HCT116 (cell line): ENCODE results near the gene ITIH4. TPM values are rescaled to one million over a fixed set of nuclear protein-coding genes. Genes with fewer than 3 reads are reported as not detected.

Source experiments
- ATAC-seq: fragments of 200-7000 bp; cut with Tn5 transposase; 2 replicates; pipeline ENCODE4 v1.9.1; 2020; ENCODE audit warnings: mild to moderate bottlenecking, moderate library complexity
- BruUV-seq: library from RNA; stranded (reverse); fragments of 400-500 nt; replicated peaks from 2 replicates; lab custom pipeline; 2021; lab: Mats Ljungman, UMichigan
- CTCF ChIA-PET: fragments of 300-600 bp; sonication (Branson Sonifier 250); formaldehyde crosslinking; loops from one replicate; lab custom pipeline; 2021; ENCODE audit warnings: antibody characterized with exemption; lab: Charles Lee
- POLR2A ChIA-PET: fragments of 300-600, 350-600 bp; sonication (Branson Sonifier 250); formaldehyde crosslinking; loops from one replicate; lab custom pipeline; 2021; ENCODE audit warnings: antibody characterized with exemption; lab: Charles Lee
- RAD21 ChIA-PET, 2 experiments: fragments of 300-600 bp; sonication (Branson Sonifier 250); formaldehyde crosslinking; loops; one replicate each; lab custom pipeline; 2023; ENCODE audit warnings: low total read pairs in 2 of 2; ENCODE audit not compliant: uncharacterized antibody in 2 of 2, unreplicated experiment in 2 of 2, low non-redundant PET in 1 of 2; lab: Charles Lee
- DNase-seq: peaks from one replicate; pipeline ENCODE4 v3.0.0-alpha.2; 2010; ENCODE audit warnings: low read depth, low spot score
- H2AFZ ChIP-seq: fragments of 200-600 bp; shearing (Covaris generic), sonication (generic); 2 replicates; pipeline ENCODE4 v1.6.1; 2017; ENCODE audit warnings: low read depth, mixed run types, mixed read lengths, antibody characterized with exemption, low read length; ENCODE audit not compliant: poor library complexity, severe bottlenecking
- H3K27ac ChIP-seq: 2 replicates; pipeline ENCODE4 v1.5.1; 2012; ENCODE audit warnings: low read depth, low read length
- H3K27me3 ChIP-seq: fragments of 200-600 bp; sonication (generic); 2 replicates; pipeline ENCODE4 v1.6.1; 2016; ENCODE audit warnings: mixed run types, low read length, mixed read lengths; ENCODE audit not compliant: insufficient read depth
- H3K36me3 ChIP-seq, 2 experiments: fragments of 200-500 bp in 1 of 2; fragments of 200-600 bp in 1 of 2; sonication (Bioruptor generic) in 1 of 2; sonication (generic) in 1 of 2; 2 replicates each; pipeline versions ENCODE4 v1.5.1 to v1.6.1; 2014 to 2016; ENCODE audit warnings: low read length in 2 of 2, inconsistent platforms in 1 of 2, mixed read lengths in 1 of 2, mixed run types in 1 of 2; ENCODE audit not compliant: insufficient read depth in 2 of 2, control insufficient read depth in 1 of 2
- H3K4me1 ChIP-seq, 2 experiments: fragments of 200-600 bp in 1 of 2; sonication (generic) in 1 of 2; 2 replicates each; pipeline versions ENCODE4 v1.5.1 to v1.6.1; 2012 to 2017; ENCODE audit warnings: low read length in 2 of 2, inconsistent platforms in 1 of 2, mild to moderate bottlenecking in 1 of 2, mixed read lengths in 1 of 2, mixed run types in 1 of 2, moderate library complexity in 1 of 2; ENCODE audit not compliant: insufficient read depth in 2 of 2, control insufficient read depth in 1 of 2
- H3K4me2 ChIP-seq: fragments of 200-600 bp; sonication (generic); 2 replicates; pipeline ENCODE4 v1.6.1; 2017; ENCODE audit warnings: mixed run types, low read length, mixed read lengths
- H3K4me3 ChIP-seq, 2 experiments: fragments of 200-600 bp in 1 of 2; sonication (generic) in 1 of 2; replicated peaks in 1 of 2; 2 replicates each; pipeline ENCODE4 v1.5.1; 2011 to 2016; ENCODE audit warnings: low read length in 2 of 2, control low read depth in 1 of 2, low read depth in 1 of 2, mild to moderate bottlenecking in 1 of 2, mixed read lengths in 1 of 2, mixed run types in 1 of 2
- H3K79me2 ChIP-seq: fragments of 200-600 bp; sonication (generic); 2 replicates; pipeline ENCODE4 v1.6.1; 2017; ENCODE audit warnings: mild to moderate bottlenecking, mixed run types, low read length, moderate library complexity, mixed read lengths; ENCODE audit not compliant: insufficient read depth
- H3K9ac ChIP-seq: fragments of 200-600 bp; sonication (generic); 2 replicates; pipeline ENCODE4 v1.6.1; 2016; ENCODE audit warnings: low read length, mixed read lengths
- H3K9me2 ChIP-seq: fragments of 200-600 bp; sonication (generic), shearing (Covaris generic); 2 replicates; pipeline ENCODE4 v1.6.1; 2017; ENCODE audit warnings: mixed run types, mild to moderate bottlenecking, moderate library complexity; ENCODE audit not compliant: insufficient read depth
- H3K9me3 ChIP-seq, 2 experiments: fragments of 200-500 bp in 1 of 2; fragments of 200-600 bp in 1 of 2; sonication (Bioruptor generic) in 1 of 2; sonication (generic) in 1 of 2; 2 replicates each; pipeline ENCODE4 v1.6.1; 2014 to 2017; ENCODE audit warnings: low read length in 2 of 2, mixed read lengths in 2 of 2, inconsistent platforms in 1 of 2, low read depth in 1 of 2, mild to moderate bottlenecking in 1 of 2, mixed run types in 1 of 2, moderate library complexity in 1 of 2; ENCODE audit not compliant: control insufficient read depth in 1 of 2, insufficient read depth in 1 of 2
- H4K20me1 ChIP-seq: fragments of 200-600 bp; sonication (generic), shearing (Covaris generic); 2 replicates; pipeline ENCODE4 v1.6.1; 2017; ENCODE audit warnings: mixed run types, mild to moderate bottlenecking, moderate library complexity; ENCODE audit not compliant: insufficient read depth
- CBX3 ChIP-seq: IDR thresholded peaks from 2 replicates; pipeline ENCODE4 v1.6.1; 2012; ENCODE audit warnings: low read depth
- CEBPB ChIP-seq: IDR thresholded peaks from 2 replicates; pipeline ENCODE4 v1.6.1; 2012; ENCODE audit warnings: low read depth
- EGR1 ChIP-seq: IDR thresholded peaks from 2 replicates; pipeline ENCODE4 v1.6.1; 2012; ENCODE audit warnings: low read depth
- ELF1 ChIP-seq: IDR thresholded peaks from 2 replicates; pipeline ENCODE4 v1.6.1; 2012; ENCODE audit warnings: low read depth, borderline replicate concordance
- EZH2phosphoT487 ChIP-seq: fragments of 200-600 bp; IDR thresholded peaks from 2 replicates; pipeline ENCODE4 v1.6.1; 2018; ENCODE audit warnings: antibody characterized with exemption, borderline replicate concordance
- FOSL1 ChIP-seq: IDR thresholded peaks from 2 replicates; pipeline ENCODE4 v1.6.1; 2012; ENCODE audit warnings: low read depth
- JUND ChIP-seq: IDR thresholded peaks from 2 replicates; pipeline ENCODE4 v1.6.1; 2012
- POLR2AphosphoS5 ChIP-seq: IDR thresholded peaks from 2 replicates; pipeline ENCODE4 v1.6.1; 2011; ENCODE audit warnings: mild to moderate bottlenecking, low read depth, low read length, moderate library complexity
- RAD21 ChIP-seq: IDR thresholded peaks from 2 replicates; pipeline ENCODE4 v1.6.1; 2012; ENCODE audit warnings: low read depth, mild to moderate bottlenecking
- SIN3A ChIP-seq: IDR thresholded peaks from 2 replicates; pipeline ENCODE4 v1.6.1; 2012; ENCODE audit warnings: low read depth
- SRF ChIP-seq: IDR thresholded peaks from 2 replicates; pipeline ENCODE4 v1.6.1; 2012; ENCODE audit warnings: low read depth
- YY1 ChIP-seq: IDR thresholded peaks from 2 replicates; pipeline ENCODE4 v1.6.1; 2011; ENCODE audit warnings: low read length, low read depth, moderate library complexity, mild to moderate bottlenecking; ENCODE audit not compliant: insufficient replicate concordance; ENCODE audit errors: extremely low read depth
- ZFX ChIP-seq: fragments of 450-650 bp; IDR thresholded peaks from 2 replicates; pipeline ENCODE4 v1.6.1; 2017
- intact Hi-C: fragments of 100-400 bp; cut with micrococcal nuclease; formaldehyde crosslinking; loops from 2 replicates; pipeline ENCODE4 v1.10.0; 2022
- total RNA-seq: library from RNA; stranded (reverse); gene quantifications from one replicate; pipeline ENCODE4 v1.2.1, GENCODE V29; 2021; ENCODE audit not compliant: unreplicated experiment
- TF ChIP-seq, protein P1 (sequence below): IDR thresholded peaks from 2 replicates; pipeline ENCODE4 v1.6.1; 2011; ENCODE audit warnings: mild to moderate bottlenecking, low read length, moderate library complexity; ENCODE audit not compliant: insufficient replicate concordance; ENCODE audit errors: extremely low read depth
- TF ChIP-seq, protein P2 (sequence below), 3 experiments: fragments of 200-600 bp in 1 of 3; sonication (generic) in 1 of 3; IDR thresholded peaks in 2 of 3; conservative IDR thresholded peaks in 1 of 3; 2 replicates each; pipeline ENCODE4 v1.5.1; 2012 to 2017; ENCODE audit warnings: low read depth in 2 of 3, low read length in 2 of 3, antibody characterized with exemption in 1 of 3, borderline replicate concordance in 1 of 3, control low read depth in 1 of 3, mild to moderate bottlenecking in 1 of 3, mixed read lengths in 1 of 3, mixed run types in 1 of 3, moderate library complexity in 1 of 3; ENCODE audit not compliant: insufficient read depth in 1 of 3
- TF ChIP-seq, protein P3 (sequence below): IDR thresholded peaks from 2 replicates; pipeline ENCODE4 v1.6.1; 2012; ENCODE audit warnings: low read depth
- TF ChIP-seq, protein P4 (sequence below): IDR thresholded peaks from 2 replicates; pipeline ENCODE4 v1.6.1; 2012

Gene ITIH4
- total RNA-seq, 1 experiment from 2014 or later: 4.1 TPM

DNA sequence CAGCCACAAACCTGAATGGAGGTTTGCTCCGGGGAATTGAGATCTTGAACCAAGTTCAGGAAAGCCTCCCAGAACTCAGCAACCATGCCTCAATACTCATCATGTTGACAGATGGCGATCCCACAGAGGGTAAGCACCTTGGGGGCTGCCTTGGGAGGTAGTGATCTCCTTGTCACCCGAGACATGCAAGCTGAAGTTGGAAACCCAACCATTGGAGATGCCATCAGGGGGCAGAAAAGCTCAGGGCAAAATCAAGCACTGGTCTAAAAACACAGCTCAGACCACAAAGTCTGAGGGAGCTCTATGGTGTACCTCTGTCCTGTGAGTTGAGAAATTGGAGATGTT is 47.3 kb downstream of the ITIH4 start:
- Histone ChIP-seq H3K9ac (no peak overlapping the region), H3K27me3 (peaks cover 30% of the 10 kb centered on the region), H3K4me3 (no peak overlapping the region), H3K4me1 (no peaks in the 10 kb centered on the region), H4K20me1 (no peaks in the 10 kb centered on the region), H2AFZ (no peak overlapping the region), H3K27ac (no peak overlapping the region), H3K4me2 (no peak overlapping the region), H3K36me3 (no peaks in the 10 kb centered on the region), H3K9me2 (no peaks in the 10 kb centered on the region), H3K79me2 (no peaks in the 10 kb centered on the region), H3K9me3 (no peaks in the 10 kb centered on the region)
- POLR2A ChIA-PET: no interaction called here
- TF ChIP-seq JUND (no peak), CBX3 (no peak), POLR2AphosphoS5 (no peak), EZH2phosphoT487 (no peak), CEBPB (no peak), ZFX (no peak), EGR1 (no peak), YY1 (no peak), ELF1 (no peak), SRF (no peak), RAD21 (no peak), FOSL1 (no peak), SIN3A (no peak)
- TF ChIP-seq, protein P1, sequence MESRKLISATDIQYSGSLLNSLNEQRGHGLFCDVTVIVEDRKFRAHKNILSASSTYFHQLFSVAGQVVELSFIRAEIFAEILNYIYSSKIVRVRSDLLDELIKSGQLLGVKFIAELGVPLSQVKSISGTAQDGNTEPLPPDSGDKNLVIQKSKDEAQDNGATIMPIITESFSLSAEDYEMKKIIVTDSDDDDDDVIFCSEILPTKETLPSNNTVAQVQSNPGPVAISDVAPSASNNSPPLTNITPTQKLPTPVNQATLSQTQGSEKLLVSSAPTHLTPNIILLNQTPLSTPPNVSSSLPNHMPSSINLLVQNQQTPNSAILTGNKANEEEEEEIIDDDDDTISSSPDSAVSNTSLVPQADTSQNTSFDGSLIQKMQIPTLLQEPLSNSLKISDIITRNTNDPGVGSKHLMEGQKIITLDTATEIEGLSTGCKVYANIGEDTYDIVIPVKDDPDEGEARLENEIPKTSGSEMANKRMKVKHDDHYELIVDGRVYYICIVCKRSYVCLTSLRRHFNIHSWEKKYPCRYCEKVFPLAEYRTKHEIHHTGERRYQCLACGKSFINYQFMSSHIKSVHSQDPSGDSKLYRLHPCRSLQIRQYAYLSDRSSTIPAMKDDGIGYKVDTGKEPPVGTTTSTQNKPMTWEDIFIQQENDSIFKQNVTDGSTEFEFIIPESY: no peak
- TF ChIP-seq, protein P2, sequence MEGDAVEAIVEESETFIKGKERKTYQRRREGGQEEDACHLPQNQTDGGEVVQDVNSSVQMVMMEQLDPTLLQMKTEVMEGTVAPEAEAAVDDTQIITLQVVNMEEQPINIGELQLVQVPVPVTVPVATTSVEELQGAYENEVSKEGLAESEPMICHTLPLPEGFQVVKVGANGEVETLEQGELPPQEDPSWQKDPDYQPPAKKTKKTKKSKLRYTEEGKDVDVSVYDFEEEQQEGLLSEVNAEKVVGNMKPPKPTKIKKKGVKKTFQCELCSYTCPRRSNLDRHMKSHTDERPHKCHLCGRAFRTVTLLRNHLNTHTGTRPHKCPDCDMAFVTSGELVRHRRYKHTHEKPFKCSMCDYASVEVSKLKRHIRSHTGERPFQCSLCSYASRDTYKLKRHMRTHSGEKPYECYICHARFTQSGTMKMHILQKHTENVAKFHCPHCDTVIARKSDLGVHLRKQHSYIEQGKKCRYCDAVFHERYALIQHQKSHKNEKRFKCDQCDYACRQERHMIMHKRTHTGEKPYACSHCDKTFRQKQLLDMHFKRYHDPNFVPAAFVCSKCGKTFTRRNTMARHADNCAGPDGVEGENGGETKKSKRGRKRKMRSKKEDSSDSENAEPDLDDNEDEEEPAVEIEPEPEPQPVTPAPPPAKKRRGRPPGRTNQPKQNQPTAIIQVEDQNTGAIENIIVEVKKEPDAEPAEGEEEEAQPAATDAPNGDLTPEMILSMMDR (IDR thresholded peaks at IDR 0.05 in 2 of 3, conservative IDR thresholded peaks at IDR 0.05 in 1 of 3; ENCODE audit: borderline replicate concordance in 1 of 3, insufficient read depth in 1 of 3, low read depth in 2 of 3, low read length in 2 of 3): no peak
- TF ChIP-seq, protein P3, sequence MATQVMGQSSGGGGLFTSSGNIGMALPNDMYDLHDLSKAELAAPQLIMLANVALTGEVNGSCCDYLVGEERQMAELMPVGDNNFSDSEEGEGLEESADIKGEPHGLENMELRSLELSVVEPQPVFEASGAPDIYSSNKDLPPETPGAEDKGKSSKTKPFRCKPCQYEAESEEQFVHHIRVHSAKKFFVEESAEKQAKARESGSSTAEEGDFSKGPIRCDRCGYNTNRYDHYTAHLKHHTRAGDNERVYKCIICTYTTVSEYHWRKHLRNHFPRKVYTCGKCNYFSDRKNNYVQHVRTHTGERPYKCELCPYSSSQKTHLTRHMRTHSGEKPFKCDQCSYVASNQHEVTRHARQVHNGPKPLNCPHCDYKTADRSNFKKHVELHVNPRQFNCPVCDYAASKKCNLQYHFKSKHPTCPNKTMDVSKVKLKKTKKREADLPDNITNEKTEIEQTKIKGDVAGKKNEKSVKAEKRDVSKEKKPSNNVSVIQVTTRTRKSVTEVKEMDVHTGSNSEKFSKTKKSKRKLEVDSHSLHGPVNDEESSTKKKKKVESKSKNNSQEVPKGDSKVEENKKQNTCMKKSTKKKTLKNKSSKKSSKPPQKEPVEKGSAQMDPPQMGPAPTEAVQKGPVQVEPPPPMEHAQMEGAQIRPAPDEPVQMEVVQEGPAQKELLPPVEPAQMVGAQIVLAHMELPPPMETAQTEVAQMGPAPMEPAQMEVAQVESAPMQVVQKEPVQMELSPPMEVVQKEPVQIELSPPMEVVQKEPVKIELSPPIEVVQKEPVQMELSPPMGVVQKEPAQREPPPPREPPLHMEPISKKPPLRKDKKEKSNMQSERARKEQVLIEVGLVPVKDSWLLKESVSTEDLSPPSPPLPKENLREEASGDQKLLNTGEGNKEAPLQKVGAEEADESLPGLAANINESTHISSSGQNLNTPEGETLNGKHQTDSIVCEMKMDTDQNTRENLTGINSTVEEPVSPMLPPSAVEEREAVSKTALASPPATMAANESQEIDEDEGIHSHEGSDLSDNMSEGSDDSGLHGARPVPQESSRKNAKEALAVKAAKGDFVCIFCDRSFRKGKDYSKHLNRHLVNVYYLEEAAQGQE: no peak
- TF ChIP-seq, protein P4, sequence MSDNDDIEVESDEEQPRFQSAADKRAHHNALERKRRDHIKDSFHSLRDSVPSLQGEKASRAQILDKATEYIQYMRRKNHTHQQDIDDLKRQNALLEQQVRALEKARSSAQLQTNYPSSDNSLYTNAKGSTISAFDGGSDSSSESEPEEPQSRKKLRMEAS: no peak
- ATAC-seq (no peak), DNase-seq (no peak)
- BruUV-seq: no TSS peak
- RAD21 ChIA-PET: no interaction called here
- CTCF ChIA-PET: no interaction called here
- intact Hi-C loops: no loop called here
